ENCODE results near the gene GRK5. TPM values are rescaled to one million over a fixed set of nuclear protein-coding genes. Genes with fewer than 3 reads are reported as not detected.

Gene GRK5
- total RNA-seq, 1 experiment from 2014 or later: 1.2 TPM

DNA sequence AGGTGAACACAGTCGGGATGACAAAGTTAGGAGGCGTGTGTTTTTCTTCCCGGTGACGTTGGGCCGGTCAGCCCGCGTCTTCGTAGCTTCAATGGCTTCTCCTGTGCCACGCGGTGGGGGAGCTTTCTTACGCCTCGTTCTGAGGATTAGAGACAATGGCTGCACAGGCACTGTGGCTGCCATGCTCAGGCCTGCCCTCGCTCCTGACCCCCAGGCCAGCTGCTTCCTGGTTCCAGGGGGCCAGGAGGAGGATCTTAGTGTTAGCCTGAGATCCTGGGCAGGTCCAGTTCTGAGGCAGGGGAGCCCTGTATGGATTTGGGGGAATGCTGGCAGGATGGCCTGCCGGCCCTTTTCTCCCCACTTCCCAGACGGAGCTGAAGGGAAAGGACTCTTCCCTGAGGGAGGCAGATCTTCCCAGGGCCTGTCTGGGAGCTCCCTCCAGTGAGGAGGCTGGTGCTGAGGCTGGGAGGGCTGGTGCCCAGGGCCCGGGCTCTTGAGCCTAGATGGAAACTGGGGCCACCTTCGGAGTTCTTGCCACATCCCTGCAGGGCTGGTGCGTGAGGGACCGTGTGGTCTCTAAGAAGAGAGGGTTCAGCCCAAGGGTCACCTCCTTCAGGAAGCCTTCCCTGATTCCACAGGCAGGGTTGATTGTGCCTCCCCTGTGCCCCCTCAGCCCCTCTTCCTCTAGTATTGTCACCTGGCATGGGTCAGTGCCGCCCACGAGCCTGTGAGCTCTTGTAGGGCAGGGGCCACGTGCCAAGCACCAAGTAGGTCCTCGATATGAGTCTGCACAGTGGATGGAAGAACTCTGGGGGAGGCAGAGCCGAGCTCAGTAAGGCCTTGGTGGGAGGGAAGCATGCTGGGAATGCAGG lies 101.4 kb downstream of the GRK5 start:
- Histone ChIP-seq H3K4me1 (ENCODE audit: insufficient read depth, low read length) (no peaks in the 10 kb centered on the region), H4K5ac (ENCODE audit: insufficient read length, low read depth, low read length) (no peak overlapping the region)
- H3K9me3 Mint-ChIP-seq: no peaks in the 10 kb centered on the region

More for the DNA sequence above, 101.4 kb downstream of the GRK5 start:
- Mint-ChIP-seq H3K4me3 (no peak overlapping the region), H3K27ac (peak overlapping the region in 1 of 3 experiments; percentile 73; a peak in 1 of 7 replicates), H3K36me3 (ENCODE audit: insufficient read depth in 1 of 3, low read depth in 3 of 3) (0 out of 7 replicates have a peak, but pooled peaks cover 0 to 2% (median 0%) of the 10 kb centered on the region in 3 experiments), H3K27me3 (ENCODE audit: low read depth) (peaks cover 4% of the 10 kb centered on the region), H3K4me1 (0 out of 4 replicates have a peak, but pooled peaks cover 0 to 3% of the 10 kb centered on the region in 2 experiments)
- Histone ChIP-seq H3K56ac (ENCODE audit: insufficient read length, low read depth, low read length) (no peak overlapping the region), H2BK20ac (ENCODE audit: low read depth, low read length, poor library complexity, severe bottlenecking) (no peak overlapping the region), H2BK15ac (ENCODE audit: low read depth, low read length) (no peak overlapping the region), H3K27me3 (ENCODE audit: insufficient read depth, low read length) (no peaks in the 10 kb centered on the region), H3K14ac (ENCODE audit: insufficient read depth, low read length) (no peak overlapping the region; the same call in 1 of the 2 replicates), H3K9ac (ENCODE audit: extremely low read depth, insufficient read length, low read length) (no peak overlapping the region), H2BK120ac (ENCODE audit: low read depth, low read length, poor library complexity, severe bottlenecking) (no peak overlapping the region), H4K8ac (replicated peaks; ENCODE audit: insufficient read length, low read depth, low read length) (no peak overlapping the region), H3K79me1 (ENCODE audit: insufficient read depth, low read depth, low read length, poor library complexity, severe bottlenecking) (no peaks in the 10 kb centered on the region), H3K23me2 (ENCODE audit: insufficient read length, low read depth, low read length, poor library complexity, severe bottlenecking) (no peaks in the 10 kb centered on the region), H3K18ac (ENCODE audit: insufficient read length, low read depth, low read length) (no peak overlapping the region), H3K9me3 (ENCODE audit: control insufficient read depth, low read depth, low read length) (no peaks in the 10 kb centered on the region), H2AK5ac (ENCODE audit: insufficient read length, low read length) (no peak overlapping the region), H2AFZ (ENCODE audit: low read length) (no peak overlapping the region), H3K4ac (ENCODE audit: low read depth, low read length) (no peak overlapping the region), H2BK12ac (ENCODE audit: insufficient read length, low read depth, low read length) (no peak overlapping the region), H3K4me2 (ENCODE audit: insufficient read depth, insufficient read length, low read length) (no peak overlapping the region), H3K27ac (ENCODE audit: insufficient read length, low read depth, low read length) (no peak overlapping the region), H4K20me1 (ENCODE audit: control insufficient read depth, insufficient read depth, insufficient read length) (no peaks in the 10 kb centered on the region), H2BK5ac (ENCODE audit: insufficient read length, low read length) (no peak overlapping the region), H3T11ph (ENCODE audit: low read length) (no peak overlapping the region), H3K23ac (ENCODE audit: insufficient read length, low read depth, low read length) (no peak overlapping the region), H3K79me2 (ENCODE audit: insufficient read depth, low read length) (no peaks in the 10 kb centered on the region), H4K91ac (ENCODE audit: insufficient read length, low read depth, low read length) (no peak overlapping the region)
- no peak for DNase-seq
- no peak for TF ChIP-seq CTCF (conservative IDR thresholded peaks at IDR 0.05)
- no CpG with 5 or more reads among the region's 24 CpGs for WGBS (ENCODE audit: extremely low coverage, insufficient read length, low lambda C conversion rate)

Data from H9 (cell line).